Mucosa of stomach (tissue), 1 donor: Measurements from ENCODE around the gene ASAP2.

Experiments used
- H3K27me3 ChIP-seq: one replicate; pipeline ENCODE4 v1.7.0; 2013; ENCODE audit warnings: mild to moderate bottlenecking, low read length; ENCODE audit not compliant: control insufficient read depth, insufficient read depth
- H3K36me3 ChIP-seq: one replicate; pipeline ENCODE4 v1.7.0; 2013; ENCODE audit warnings: low read length; ENCODE audit not compliant: control insufficient read depth, insufficient read depth
- H3K4me1 ChIP-seq: one replicate; pipeline ENCODE4 v1.7.0; 2013; ENCODE audit warnings: mild to moderate bottlenecking, low read length; ENCODE audit not compliant: control insufficient read depth, insufficient read depth
- H3K4me3 ChIP-seq: one replicate; pipeline ENCODE4 v1.7.0; 2013; ENCODE audit warnings: low read length
- H3K9ac ChIP-seq: one replicate; pipeline ENCODE4 v1.7.0; 2013; ENCODE audit warnings: mild to moderate bottlenecking, low read length, moderate library complexity
- H3K9me3 ChIP-seq: one replicate; pipeline ENCODE4 v1.7.0; 2013; ENCODE audit warnings: mild to moderate bottlenecking, low read length, moderate library complexity; ENCODE audit not compliant: control insufficient read depth
- donor health status: Pancreatic carcinoma.

The ASAP2 gene

DNA sequence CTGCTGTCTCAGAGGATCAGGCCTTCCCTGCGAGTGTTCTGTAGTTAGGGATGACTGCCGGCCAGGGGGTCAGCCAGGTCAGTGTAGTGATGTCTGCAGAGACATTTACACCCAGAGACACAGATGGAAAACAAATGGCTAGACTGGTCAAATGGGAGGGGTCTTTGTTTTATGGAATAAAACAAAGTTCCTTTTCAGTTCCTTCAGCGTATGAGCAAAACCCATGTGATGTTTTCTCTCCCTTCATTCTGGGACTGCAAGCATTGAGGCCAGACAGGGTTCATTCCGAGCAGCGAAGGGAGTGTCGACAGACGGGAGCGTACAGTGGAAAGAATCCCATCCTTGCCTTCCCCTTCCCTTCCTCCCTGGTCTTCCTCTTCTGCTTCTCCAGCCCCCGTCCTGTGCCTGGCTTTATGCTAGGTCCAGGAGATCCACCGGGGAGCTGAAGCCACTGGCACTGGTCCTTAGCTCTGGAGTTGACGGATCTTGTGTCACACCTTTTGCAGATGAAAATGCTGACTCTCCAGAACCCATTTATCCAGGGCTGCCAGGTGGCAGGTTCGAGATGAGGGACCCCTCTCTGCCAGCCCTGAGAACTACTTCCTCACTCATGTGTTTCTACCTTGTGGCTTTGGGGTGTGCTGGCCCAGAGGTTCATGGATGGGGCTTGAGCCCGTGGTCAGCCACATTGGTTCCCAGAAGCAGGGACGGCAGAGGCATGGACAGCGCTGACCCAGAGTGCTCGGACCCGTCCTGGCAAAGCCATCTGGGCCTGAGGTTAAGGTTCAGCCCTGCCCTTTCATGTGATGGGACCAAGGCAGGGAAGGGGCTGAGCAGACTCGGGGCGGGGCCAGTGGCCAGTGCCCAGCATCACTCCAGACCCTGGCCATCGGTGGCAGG, 192.5 kb downstream of the ASAP2 start:
- no peaks in the 10 kb centered on the region for H3K9me3 ChIP-seq
- H3K27me3 ChIP-seq: no peaks in the 10 kb centered on the region
- H3K9ac ChIP-seq: no peak overlapping the region
- H3K4me3 ChIP-seq: no peak overlapping the region
- no peaks in the 10 kb centered on the region for H3K4me1 ChIP-seq
- H3K36me3 ChIP-seq: peaks cover 4% of the 10 kb centered on the region

DNA sequence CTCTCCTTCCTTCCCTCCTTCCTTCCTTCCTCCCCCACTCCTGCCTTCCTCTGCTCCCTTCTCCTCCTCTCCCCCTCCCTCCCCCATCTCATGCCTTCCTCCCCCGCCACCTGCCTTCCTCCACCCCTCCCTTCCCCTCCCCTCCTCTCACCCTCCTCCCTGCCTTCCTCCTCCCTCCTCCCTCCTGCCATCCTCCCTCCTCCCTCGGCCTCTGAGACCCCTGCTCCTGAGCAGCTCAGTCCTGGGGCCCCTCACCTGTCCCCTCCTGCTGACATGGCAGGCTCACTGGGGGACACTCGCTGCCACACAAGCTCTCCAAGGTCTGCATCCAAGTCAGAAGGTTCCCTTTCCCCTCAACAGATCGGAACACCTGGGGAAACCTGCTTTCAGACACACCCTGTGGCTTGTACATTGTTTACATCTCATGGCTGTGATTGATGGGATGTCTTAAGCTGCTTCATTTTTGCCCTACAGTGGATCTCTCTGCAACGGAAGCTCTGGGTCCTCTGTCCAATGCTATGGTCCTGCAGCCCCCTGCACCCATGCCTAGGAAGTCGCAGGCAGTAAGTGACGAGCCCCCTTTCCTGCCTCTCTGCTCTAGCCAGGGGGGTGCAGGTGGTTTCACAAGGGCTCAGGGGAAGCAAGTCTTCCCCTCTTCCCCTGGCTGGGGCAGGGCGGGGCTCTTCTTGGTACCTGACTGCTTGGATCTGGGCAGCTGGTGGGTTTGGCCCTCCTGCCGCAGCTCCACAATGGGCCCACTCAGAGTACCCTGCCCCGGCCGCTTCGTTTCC, 193.9 kb downstream of the ASAP2 start:
- H3K9me3 ChIP-seq: no peaks in the 10 kb centered on the region
- H3K4me3 ChIP-seq: no peak overlapping the region
- H3K27me3 ChIP-seq: no peaks in the 10 kb centered on the region
- H3K4me1 ChIP-seq: no peaks in the 10 kb centered on the region
- no peaks in the 10 kb centered on the region for H3K36me3 ChIP-seq
- H3K9ac ChIP-seq: no peak overlapping the region

DNA sequence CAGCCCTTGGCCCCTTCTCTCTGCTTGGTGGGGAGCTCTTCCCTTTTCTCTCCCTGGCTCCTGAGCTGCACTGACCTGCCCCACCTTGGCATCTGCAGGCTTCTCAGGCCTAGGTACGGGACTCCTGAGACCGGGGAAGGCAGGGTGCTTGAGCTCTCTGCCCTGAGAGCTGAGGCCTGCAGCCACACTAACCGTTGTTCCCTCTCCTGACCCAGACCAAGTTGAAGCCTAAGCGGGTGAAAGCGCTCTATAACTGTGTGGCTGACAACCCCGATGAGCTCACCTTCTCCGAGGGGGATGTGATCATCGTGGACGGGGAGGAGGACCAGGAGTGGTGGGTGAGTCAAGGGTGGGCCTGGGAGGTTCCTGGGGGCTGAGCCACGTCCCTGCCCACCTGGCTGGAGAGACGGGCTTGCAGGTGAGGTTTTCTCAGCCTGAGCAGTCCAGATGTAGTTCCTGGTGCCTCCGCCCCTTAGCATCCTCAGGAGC, 194.5 kb downstream of the ASAP2 start:
- Histone ChIP-seq H3K9ac (no peak overlapping the region), H3K4me3 (no peak overlapping the region), H3K36me3 (no peaks in the 10 kb centered on the region), H3K27me3 (no peaks in the 10 kb centered on the region), H3K4me1 (no peaks in the 10 kb centered on the region), H3K9me3 (no peaks in the 10 kb centered on the region)

GRCh38 chr2:9401646-9402371, 195.2 kb downstream of the ASAP2 start:
- no peaks in the 10 kb centered on the region for H3K4me1 ChIP-seq
- H3K4me3 ChIP-seq: no peak overlapping the region
- H3K36me3 ChIP-seq: no peaks in the 10 kb centered on the region
- H3K9ac ChIP-seq: no peak overlapping the region
- H3K27me3 ChIP-seq: no peaks in the 10 kb centered on the region
- H3K9me3 ChIP-seq: no peaks in the 10 kb centered on the region

DNA sequence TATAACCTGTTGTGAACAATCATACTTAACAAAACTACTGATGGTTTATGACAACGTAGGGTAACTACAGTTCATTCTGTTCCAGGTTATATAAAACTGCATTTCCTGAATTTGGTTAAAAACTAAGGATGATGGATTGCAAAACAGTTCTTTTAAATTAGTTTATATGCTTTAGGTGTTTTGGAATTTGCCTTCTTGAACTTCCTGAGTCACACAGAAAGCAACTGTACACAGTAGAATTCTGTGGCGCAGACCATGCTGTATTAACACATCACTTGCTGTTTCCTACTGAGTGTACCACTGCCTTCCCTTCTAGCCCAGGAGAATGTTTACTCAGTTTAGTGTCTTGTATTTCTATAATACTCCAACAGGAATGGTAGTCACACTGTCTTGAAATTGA, 197.3 kb downstream of the ASAP2 start:
- Histone ChIP-seq H3K27me3 (no peaks in the 10 kb centered on the region), H3K9me3 (no peaks in the 10 kb centered on the region), H3K9ac (no peak overlapping the region), H3K36me3 (no peaks in the 10 kb centered on the region), H3K4me3 (no peak overlapping the region), H3K4me1 (peaks cover 4% of the 10 kb centered on the region)

- no peaks in the 10 kb centered on the region for H3K9me3 ChIP-seq
- no peaks in the 10 kb centered on the region for H3K27me3 ChIP-seq
- no peak overlapping the region for H3K9ac ChIP-seq
- no peak overlapping the region for H3K4me3 ChIP-seq
- no peaks in the 10 kb centered on the region for H3K36me3 ChIP-seq
- peaks cover 4% of the 10 kb centered on the region for H3K4me1 ChIP-seq
Observed at GRCh38 chr2:9404451-9404850, 197.8 kb downstream of the ASAP2 start.

DNA sequence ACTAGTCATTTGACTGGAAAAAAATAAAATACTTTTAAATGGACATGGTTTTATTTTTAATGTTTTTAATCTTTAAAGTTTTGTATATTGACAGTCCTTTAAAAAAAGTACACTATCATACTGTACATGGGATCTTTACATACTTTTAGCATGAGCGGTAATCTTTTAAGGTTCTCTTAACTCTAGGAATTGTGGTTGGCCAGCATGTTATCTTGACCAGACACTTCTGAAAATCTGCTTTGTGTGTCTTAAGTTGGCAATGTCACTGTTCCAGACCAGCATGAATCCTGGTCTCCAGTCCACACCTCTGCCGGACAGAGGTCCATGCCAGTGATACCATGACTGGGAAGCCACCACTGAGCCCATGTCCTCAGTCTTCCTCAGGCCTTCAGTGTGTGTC, 199.0 kb downstream of the ASAP2 start:
- Histone ChIP-seq H3K36me3 (no peaks in the 10 kb centered on the region), H3K27me3 (no peaks in the 10 kb centered on the region), H3K9ac (no peak overlapping the region), H3K9me3 (no peaks in the 10 kb centered on the region), H3K4me1 (peaks cover 4% of the 10 kb centered on the region), H3K4me3 (no peak overlapping the region)

DNA sequence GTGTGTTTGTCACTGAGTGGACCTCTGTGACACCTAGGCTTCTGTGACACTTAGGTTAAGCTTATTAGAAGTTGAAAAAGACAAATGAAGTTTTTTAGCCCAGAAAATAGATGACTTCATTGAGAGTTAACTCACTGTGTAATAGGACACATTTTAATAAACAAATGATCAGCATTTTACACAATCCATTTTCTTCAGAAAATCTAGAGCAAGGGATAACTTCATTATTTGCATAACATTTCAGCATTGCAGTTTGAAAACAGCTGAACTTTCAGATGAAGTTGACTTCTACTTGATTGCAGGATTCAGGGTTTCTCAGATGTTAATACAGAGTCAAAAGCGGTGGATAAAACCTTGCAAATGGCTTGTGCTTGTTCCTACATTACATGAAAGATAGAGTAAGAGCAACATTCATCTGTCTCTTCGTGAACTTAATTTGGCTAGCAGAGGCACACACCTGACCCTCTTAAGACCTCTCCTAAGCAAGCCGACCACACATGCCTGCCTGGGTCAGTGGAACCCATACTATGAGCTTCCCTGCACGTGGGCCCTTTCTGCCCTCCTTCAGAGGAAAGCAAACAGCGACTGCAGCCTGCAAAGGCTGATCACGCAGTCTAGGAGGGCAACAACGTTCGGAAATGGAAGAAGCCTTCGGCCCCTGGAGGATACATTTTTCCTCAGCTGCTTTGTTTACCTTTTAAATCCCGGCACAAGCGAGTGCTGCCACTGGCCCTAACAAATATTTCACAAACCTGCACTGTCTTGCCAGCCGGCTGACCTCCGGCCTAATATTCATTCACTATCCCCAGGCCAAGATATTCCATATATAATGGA, 200.1 kb downstream of the ASAP2 start:
- no peak overlapping the region for H3K4me3 ChIP-seq
- no peaks in the 10 kb centered on the region for H3K36me3 ChIP-seq
- H3K9ac ChIP-seq: no peak overlapping the region

GRCh38 chr2:9407363-9407811, 200.8 kb downstream of the ASAP2 start:
- H3K27me3 ChIP-seq: no peaks in the 10 kb centered on the region
- H3K4me1 ChIP-seq: peaks cover 4% of the 10 kb centered on the region
- no peaks in the 10 kb centered on the region for H3K9me3 ChIP-seq
- H3K4me3 ChIP-seq: no peak overlapping the region
- H3K9ac ChIP-seq: no peak overlapping the region
- no peaks in the 10 kb centered on the region for H3K36me3 ChIP-seq

More for the DNA sequence above, 200.1 kb downstream of the ASAP2 start:
- no peaks in the 10 kb centered on the region for H3K9me3 ChIP-seq
- H3K27me3 ChIP-seq: no peaks in the 10 kb centered on the region
- H3K4me1 ChIP-seq: peaks cover 4% of the 10 kb centered on the region

DNA sequence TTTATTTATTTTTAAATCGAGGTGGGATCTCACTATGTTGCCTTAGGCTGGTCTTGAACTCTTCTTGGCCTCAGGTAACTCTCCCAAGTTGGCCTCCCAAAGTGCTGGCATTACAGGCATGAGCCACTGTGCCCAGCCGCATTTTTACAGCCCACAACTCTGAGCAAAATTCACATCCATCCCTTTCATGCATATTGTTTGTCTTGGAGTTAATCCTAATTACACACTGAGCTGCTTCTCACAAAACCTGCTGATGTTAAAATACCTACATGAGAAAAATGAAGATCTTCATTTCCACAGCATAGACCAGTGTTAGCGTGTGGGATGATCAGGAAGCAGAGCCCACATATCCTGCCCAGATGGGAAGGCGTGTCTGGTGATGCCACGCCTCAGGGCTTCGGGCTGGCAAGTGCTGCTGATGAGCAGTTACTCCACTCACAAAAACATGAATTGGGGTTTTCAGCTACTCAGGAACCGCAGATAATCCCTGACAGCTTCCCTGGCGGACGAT, 202.1 kb downstream of the ASAP2 start:
- Histone ChIP-seq H3K9ac (no peak overlapping the region), H3K4me1 (peaks cover 4% of the 10 kb centered on the region), H3K9me3 (no peaks in the 10 kb centered on the region), H3K4me3 (no peak overlapping the region), H3K36me3 (no peaks in the 10 kb centered on the region), H3K27me3 (no peaks in the 10 kb centered on the region)

GRCh38 chr2:9410108-9410507, 203.5 kb downstream of the ASAP2 start:
- no peak overlapping the region for H3K4me3 ChIP-seq
- H3K9me3 ChIP-seq: no peaks in the 10 kb centered on the region
- H3K27me3 ChIP-seq: no peaks in the 10 kb centered on the region
- no peak overlapping the region for H3K9ac ChIP-seq
- no peaks in the 10 kb centered on the region for H3K36me3 ChIP-seq
- H3K4me1 ChIP-seq: peaks cover 4% of the 10 kb centered on the region
